Measurements from ENCODE around the gene PP2D1. TPM values are rescaled to one million over a fixed set of nuclear protein-coding genes. Genes with fewer than 3 reads are reported as not detected.
"Not testable (repeated sequence)": the region's sequence is repeated elsewhere in the genome, so short reads cannot be mapped to it uniquely, and the experiment has no call there.

The PP2D1 gene
- total RNA-seq, 4 donors from 2014 or later = not detected

DNA sequence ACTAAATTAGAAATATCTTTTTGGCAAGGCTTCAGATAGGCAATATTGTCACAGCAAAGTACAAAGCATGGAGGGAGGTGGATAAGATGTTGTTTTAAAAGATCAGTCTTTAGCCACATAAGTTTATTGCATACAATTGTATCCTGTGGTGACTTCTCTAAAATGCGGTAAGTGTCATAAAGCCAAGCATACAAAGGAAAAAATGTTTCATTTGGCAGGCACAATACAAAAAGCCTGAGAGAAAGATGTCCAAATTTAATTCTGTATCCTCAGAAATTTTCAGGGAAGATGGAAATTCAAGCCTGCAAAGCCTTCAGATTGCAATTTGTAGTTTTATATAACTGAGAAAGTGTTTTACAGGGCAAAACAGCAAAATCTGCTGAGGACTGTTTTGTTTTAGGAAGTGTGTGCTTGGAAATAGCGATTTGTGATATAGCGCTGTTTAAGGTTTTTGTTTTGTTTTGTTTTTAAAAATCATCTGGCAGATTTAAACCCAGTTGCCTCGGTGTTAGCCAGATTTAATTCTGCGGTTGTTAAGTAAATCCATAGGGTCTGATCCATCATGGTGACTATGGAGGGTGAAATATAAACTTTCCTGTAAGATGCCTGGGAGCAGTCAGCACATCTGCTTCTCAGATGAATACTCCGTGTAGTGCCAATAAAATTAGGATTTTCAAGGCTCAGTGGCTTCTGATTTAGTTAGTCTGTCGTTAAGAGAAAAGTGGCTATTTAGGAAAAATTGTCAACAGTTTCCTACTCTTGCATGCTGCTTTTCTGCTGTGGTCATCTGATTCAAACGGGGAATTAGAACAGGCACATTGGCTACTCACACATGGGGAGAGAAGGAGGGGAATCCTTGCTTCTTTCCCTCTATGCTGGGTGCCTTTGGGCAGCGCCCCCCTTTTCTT is 36.2 kb upstream of the PP2D1 start:
- H3K4me1 ChIP-seq = peaks cover 59% of the 10 kb centered on the region
- H3K4me3 ChIP-seq = peak overlapping the region; percentile 9

DNA sequence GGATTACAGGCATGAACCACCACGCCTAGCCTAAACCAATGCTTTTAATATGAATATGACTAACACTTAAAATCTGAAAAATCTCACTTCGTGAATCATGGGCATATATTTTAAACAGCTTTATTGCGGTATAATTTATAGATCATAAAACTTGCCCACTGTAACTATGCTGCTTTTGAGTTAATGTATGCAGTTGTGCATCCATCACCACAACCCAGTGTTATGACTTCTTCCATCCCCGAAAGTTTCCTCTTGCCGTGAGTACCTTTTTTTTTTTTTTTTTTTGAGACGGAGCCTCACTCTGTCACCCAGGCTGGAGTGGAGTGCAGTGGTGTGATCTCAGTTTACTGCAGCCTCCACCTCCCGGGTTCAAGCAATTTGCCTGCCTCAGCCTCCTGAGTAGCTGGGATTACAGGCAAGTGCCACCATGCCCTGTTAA is 35.3 kb upstream of the PP2D1 start:
- peaks cover 67% of the 10 kb centered on the region for H3K4me1 ChIP-seq
- H3K9me3 ChIP-seq = no peaks in the 10 kb centered on the region
- WGBS = 77% methylated on average over 7 of the region's 7 CpGs
- TF ChIP-seq EP300 (IDR thresholded peaks at IDR 0.05) (no peak), POLR2A (IDR thresholded peaks at IDR 0.05) (no peak), POLR2AphosphoS5 (IDR thresholded peaks at IDR 0.05) (no peak)
- TF ChIP-seq, protein P1, sequence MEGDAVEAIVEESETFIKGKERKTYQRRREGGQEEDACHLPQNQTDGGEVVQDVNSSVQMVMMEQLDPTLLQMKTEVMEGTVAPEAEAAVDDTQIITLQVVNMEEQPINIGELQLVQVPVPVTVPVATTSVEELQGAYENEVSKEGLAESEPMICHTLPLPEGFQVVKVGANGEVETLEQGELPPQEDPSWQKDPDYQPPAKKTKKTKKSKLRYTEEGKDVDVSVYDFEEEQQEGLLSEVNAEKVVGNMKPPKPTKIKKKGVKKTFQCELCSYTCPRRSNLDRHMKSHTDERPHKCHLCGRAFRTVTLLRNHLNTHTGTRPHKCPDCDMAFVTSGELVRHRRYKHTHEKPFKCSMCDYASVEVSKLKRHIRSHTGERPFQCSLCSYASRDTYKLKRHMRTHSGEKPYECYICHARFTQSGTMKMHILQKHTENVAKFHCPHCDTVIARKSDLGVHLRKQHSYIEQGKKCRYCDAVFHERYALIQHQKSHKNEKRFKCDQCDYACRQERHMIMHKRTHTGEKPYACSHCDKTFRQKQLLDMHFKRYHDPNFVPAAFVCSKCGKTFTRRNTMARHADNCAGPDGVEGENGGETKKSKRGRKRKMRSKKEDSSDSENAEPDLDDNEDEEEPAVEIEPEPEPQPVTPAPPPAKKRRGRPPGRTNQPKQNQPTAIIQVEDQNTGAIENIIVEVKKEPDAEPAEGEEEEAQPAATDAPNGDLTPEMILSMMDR (IDR thresholded peaks at IDR 0.05) = no peak
- H3K27ac ChIP-seq = peak overlapping the region; percentile 45
- no peak for DNase-seq (ENCODE audit: low spot score in 2 of 2)
- no peaks in the 10 kb centered on the region for H3K36me3 ChIP-seq
- H3K27me3 ChIP-seq = no peaks in the 10 kb centered on the region
- peak overlapping the region; percentile 9 for H3K4me3 ChIP-seq

More for the DNA sequence above, 36.2 kb upstream of the PP2D1 start:
- H3K36me3 ChIP-seq = no peaks in the 10 kb centered on the region
- no peak for DNase-seq (ENCODE audit: low spot score in 2 of 2)
- no peaks in the 10 kb centered on the region for H3K27me3 ChIP-seq
- TF ChIP-seq, protein P1 (IDR thresholded peaks at IDR 0.05) = no peak
- TF ChIP-seq EP300 (IDR thresholded peaks at IDR 0.05) (no peak), POLR2AphosphoS5 (IDR thresholded peaks at IDR 0.05) (no peak), POLR2A (IDR thresholded peaks at IDR 0.05) (no peak)
- H3K9me3 ChIP-seq = no peaks in the 10 kb centered on the region
- WGBS = 52% methylated on average over 9 of the region's 9 CpGs
- H3K27ac ChIP-seq = peak overlapping the region; percentile 45

DNA sequence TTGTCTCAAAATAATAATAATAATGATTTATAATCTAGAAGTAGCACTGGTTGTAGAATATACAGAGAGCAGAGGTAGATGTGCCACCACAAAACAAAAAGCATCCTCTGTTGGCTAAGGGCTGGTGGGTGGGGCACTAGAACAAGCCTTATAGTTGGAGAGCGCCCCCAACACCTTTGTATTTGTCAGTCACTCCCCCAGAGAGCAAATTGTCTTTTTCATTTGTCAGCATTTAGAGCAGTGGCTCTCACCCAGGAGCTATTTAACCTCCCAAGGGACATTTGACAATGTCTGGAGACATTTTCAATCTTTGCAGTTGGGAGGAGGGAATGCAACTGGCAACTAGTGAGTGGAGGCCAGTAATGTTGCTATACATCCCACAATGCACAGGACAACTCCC is 34.5 kb upstream of the PP2D1 start:
- Histone ChIP-seq H3K27ac (no peak overlapping the region), H3K9me3 (no peaks in the 10 kb centered on the region), H3K27me3 (no peaks in the 10 kb centered on the region), H3K36me3 (no peaks in the 10 kb centered on the region), H3K4me3 (no peak overlapping the region), H3K4me1 (peaks cover 71% of the 10 kb centered on the region)
- TF ChIP-seq, protein P1 (IDR thresholded peaks at IDR 0.05) = no peak
- TF ChIP-seq EP300 (IDR thresholded peaks at IDR 0.05) (no peak), POLR2AphosphoS5 (IDR thresholded peaks at IDR 0.05) (no peak), POLR2A (IDR thresholded peaks at IDR 0.05) (no peak)
- no peak for DNase-seq (ENCODE audit: low spot score in 2 of 2)
- WGBS = 83% methylated on average over 1 of the region's 1 CpG

DNA sequence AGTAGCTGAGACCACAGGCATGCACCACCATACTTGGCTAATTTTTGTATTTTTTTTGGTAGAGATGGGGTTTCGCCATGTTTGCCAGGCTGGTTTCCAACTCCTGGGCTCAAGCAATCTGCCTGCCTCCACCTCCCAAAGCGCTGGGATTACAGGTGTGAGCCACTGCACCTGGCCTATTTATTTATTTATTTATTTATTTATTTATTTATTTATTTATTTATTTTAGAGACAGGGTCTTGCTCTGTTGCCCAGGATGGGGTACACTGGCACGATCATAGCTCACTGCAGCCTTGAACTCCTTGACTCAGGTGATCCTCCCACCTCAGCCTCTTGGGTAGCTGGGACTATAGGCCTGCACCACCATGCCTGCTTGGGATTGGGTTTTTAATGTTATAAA is 33.1 kb upstream of the PP2D1 start:
- H3K36me3 ChIP-seq; H3K4me3 ChIP-seq; H3K27me3 ChIP-seq; H3K9me3 ChIP-seq; DNase-seq (ENCODE audit: low spot score in 2 of 2); H3K27ac ChIP-seq: not testable (repeated sequence)
- WGBS = 97% methylated on average over 3 of the region's 3 CpGs
- peaks cover 71% of the 10 kb centered on the region for H3K4me1 ChIP-seq

DNA sequence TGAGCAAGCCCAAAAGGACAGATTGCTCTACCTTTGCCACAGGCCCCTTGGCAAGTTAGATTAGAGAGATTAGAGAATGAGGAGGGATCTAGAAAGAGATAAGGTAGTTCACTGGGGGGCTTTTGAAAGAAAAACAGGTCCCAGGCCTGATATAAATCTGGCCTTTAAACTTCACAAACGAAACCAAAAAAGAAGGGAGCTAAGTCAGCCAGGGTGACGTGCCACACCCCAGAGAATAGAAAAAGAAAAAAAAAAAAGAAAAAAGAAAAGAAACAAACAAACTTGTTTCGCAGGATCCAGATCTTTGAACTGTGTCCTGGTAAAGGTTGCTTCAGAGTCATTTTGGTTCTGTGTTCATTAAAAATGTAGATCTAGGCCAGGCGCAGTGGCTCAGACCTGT is 31.8 kb upstream of the PP2D1 start:
- peak overlapping the region; percentile 83 for H3K27ac ChIP-seq
- H3K27me3 ChIP-seq = no peaks in the 10 kb centered on the region
- H3K4me1 ChIP-seq = peaks cover 66% of the 10 kb centered on the region
- H3K9me3 ChIP-seq = no peaks in the 10 kb centered on the region
- no peak for TF ChIP-seq POLR2AphosphoS5 (IDR thresholded peaks at IDR 0.05)
- TF ChIP-seq, protein P1 (IDR thresholded peaks at IDR 0.05) = no peak
- no peak for TF ChIP-seq EP300 (IDR thresholded peaks at IDR 0.05)
- TF ChIP-seq POLR2A (IDR thresholded peaks at IDR 0.05) = no peak
- H3K36me3 ChIP-seq = no peaks in the 10 kb centered on the region
- WGBS = 24% methylated on average over 4 of the region's 4 CpGs
- peak overlapping the region; percentile 34 for H3K4me3 ChIP-seq
- no peak for DNase-seq (ENCODE audit: low spot score in 2 of 2)
